Measurements from ENCODE around the gene FOXO3. TPM values are rescaled to one million over a fixed set of nuclear protein-coding genes. Genes with fewer than 3 reads are reported as not detected.
"Not testable (repeated sequence)": the region's sequence is repeated elsewhere in the genome, so short reads cannot be mapped to it uniquely, and the experiment has no call there.

FOXO3 gene
- total RNA-seq, 4 donors from 2014 or later, result 111 to 293 (median 183) TPM

DNA sequence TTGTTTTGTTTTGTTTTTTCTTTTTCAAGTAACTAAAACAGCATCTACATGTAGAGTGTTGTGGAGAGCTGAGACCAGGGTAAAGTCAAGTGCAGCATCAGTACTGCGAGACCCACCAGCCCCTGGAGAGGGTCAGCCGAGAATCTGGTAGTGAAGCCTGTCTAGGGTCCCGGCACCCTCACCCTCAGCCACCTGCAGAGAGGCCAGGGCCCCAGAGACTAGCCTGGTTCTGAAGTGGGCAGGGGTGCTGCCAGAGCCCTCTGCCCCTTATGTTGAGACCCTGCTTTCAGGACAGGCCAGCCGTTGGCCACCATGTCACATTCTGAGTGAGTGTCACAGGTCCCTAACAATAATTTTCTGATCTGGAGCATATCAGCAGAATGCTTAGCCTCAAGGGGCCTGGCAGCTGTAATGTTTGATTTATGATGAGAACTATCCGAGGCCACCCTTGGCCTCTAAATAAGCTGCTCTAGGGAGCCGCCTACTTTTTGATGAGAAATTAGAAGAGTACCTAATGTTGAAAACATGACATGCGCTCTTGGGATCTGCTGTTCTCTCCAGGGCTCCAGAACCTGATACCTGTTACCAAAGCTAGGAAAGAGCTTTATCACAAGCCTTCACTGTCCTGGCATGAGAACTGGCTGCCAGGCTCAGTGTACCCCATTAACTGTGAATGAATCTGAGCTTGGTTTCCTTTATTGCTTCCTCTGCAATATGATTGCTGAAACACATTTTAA is 121.8 kb downstream of the FOXO3 start:
- H3K9me3 ChIP-seq; H3K4me3 ChIP-seq; DNase-seq; H3K27me3 ChIP-seq; intact Hi-C loops (cut with DNase I; ENCODE audit: low total_unique reads); in situ Hi-C loops (cut with MboI; ENCODE audit: low sequenced_read_pairs in 4 of 4): not testable (repeated sequence)
- Histone ChIP-seq H3K4me1 (peaks cover 68 to 82% of the 10 kb centered on the region in 2 donors), H3K27ac (peak overlapping the region; percentile 80 to 97 (median 94)), H3K36me3 (peaks cover 0 to 17% of the 10 kb centered on the region in 2 donors)
- TF ChIP-seq POLR2A (IDR thresholded peaks at IDR 0.05), result peak in 1 of 2 donors; percentile 27
- ATAC-seq, result peak; percentile 48 to 55

DNA sequence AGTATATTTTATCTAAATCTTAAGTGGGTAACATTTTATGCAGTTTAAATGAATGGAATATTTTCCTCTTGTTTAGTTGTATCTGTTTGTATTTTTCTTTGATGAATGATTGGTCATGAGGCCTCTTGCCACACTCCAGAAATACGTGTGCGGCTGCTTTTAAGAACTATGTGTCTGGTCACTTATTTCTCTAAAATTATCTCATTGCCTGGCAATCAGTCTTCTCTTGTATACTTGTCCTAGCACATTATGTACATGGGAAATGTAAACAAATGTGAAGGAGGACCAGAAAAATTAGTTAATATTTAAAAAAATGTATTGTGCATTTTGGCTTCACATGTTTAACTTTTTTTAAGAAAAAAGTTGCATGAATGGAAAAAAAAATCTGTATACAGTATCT is 123.3 kb downstream of the FOXO3 start:
- H3K9me3 ChIP-seq; H3K27me3 ChIP-seq; intact Hi-C loops (cut with DNase I; ENCODE audit: low total_unique reads); DNase-seq; ATAC-seq; in situ Hi-C loops (cut with MboI; ENCODE audit: low sequenced_read_pairs in 4 of 4): not testable (repeated sequence)
- peak overlapping the region; percentile 80 to 97 (median 94) for H3K27ac ChIP-seq
- H3K4me1 ChIP-seq, result peaks cover 78 to 86% of the 10 kb centered on the region in 2 donors
- H3K36me3 ChIP-seq, result peaks cover 0 to 17% of the 10 kb centered on the region in 2 donors
- H3K4me3 ChIP-seq, result peak overlapping the region in 1 of 4 donors; percentile 11

DNA sequence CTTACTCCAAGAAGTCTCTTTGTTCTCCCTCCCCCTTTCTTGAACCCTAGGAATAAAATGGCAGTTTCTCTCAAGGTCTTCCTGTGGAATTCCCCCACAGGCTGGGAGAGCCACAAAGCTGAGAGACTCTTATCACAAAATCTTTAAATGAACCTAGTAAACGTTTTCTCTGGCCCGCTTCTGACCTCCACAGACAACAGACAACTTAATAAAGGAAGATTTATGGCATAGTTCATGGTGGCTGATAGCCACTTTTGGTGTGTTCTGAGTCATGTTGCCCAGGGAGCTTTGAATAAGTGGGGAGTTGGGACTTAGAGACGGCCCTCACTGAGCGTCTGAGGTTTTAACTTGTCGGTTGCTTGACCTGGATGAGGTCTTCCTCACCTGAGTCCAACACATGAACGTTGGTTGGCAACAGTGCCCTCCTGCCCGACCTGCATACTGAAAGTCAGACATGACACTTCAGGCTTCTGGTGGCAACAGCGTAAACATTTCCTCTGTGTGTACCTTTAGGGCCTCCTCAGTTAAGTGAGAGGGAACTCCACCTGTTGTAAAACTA is 124.1 kb downstream of the FOXO3 start:
- H3K27ac ChIP-seq, result peak overlapping the region; percentile 80 to 97 (median 94)
- in situ Hi-C loops (cut with MboI; ENCODE audit: low sequenced_read_pairs in 4 of 4), result no loop called here

DNA sequence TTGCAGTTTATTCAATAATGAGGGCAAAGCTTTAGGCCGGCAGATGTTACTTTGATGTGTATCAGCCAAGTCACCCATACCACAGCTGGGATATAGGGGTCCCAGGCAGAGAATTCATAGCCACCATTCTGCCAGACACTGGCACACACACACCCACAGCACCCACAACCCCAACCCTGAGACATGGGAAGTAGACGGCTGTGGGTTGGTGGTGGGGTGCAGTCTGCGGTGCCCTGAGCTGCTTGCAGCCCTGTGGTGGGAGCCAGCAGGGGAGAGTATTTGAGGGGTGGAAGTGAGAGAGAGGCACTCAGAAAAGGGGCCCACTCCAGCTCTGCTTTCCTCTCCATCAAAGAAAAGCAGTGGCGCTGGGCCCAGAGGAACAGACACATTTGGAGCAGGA is 125.3 kb downstream of the FOXO3 start:
- ATAC-seq, result no peak
- Histone ChIP-seq H3K4me3 (no peak overlapping the region), H3K36me3 (peaks cover 0 to 8% of the 10 kb centered on the region in 2 donors), H3K9me3 (no peaks in the 10 kb centered on the region), H3K4me1 (peaks cover 88% of the 10 kb centered on the region in 2 donors), H3K27ac (peak overlapping the region; percentile 80 to 97 (median 94)), H3K27me3 (no peaks in the 10 kb centered on the region)
- no peak for DNase-seq
- intact Hi-C loops (cut with DNase I; ENCODE audit: low total_unique reads), result no loop called here
- TF ChIP-seq, protein P1, sequence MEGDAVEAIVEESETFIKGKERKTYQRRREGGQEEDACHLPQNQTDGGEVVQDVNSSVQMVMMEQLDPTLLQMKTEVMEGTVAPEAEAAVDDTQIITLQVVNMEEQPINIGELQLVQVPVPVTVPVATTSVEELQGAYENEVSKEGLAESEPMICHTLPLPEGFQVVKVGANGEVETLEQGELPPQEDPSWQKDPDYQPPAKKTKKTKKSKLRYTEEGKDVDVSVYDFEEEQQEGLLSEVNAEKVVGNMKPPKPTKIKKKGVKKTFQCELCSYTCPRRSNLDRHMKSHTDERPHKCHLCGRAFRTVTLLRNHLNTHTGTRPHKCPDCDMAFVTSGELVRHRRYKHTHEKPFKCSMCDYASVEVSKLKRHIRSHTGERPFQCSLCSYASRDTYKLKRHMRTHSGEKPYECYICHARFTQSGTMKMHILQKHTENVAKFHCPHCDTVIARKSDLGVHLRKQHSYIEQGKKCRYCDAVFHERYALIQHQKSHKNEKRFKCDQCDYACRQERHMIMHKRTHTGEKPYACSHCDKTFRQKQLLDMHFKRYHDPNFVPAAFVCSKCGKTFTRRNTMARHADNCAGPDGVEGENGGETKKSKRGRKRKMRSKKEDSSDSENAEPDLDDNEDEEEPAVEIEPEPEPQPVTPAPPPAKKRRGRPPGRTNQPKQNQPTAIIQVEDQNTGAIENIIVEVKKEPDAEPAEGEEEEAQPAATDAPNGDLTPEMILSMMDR (IDR thresholded peaks at IDR 0.05 in 4 of 5, conservative IDR thresholded peaks at IDR 0.05 in 1 of 5), result no peak
- TF ChIP-seq POLR2A (IDR thresholded peaks at IDR 0.05), result no peak
- in situ Hi-C loops (cut with MboI; ENCODE audit: low sequenced_read_pairs in 4 of 4), result no loop called here

More for the DNA sequence above, 124.1 kb downstream of the FOXO3 start:
- intact Hi-C loops (cut with DNase I; ENCODE audit: low total_unique reads), result no loop called here
- ATAC-seq (peak; percentile 47 to 48), DNase-seq (peak; percentile 65 to 68)
- Histone ChIP-seq H3K27me3 (no peaks in the 10 kb centered on the region), H3K36me3 (peaks cover 0 to 11% of the 10 kb centered on the region in 2 donors), H3K4me1 (peaks cover 82 to 85% of the 10 kb centered on the region in 2 donors), H3K4me3 (peak overlapping the region in 1 of 4 donors; percentile 11), H3K9me3 (no peaks in the 10 kb centered on the region)
- peak in 1 of 2 donors; percentile 67 for TF ChIP-seq POLR2A (IDR thresholded peaks at IDR 0.05)
- TF ChIP-seq, protein P1 (IDR thresholded peaks at IDR 0.05 in 4 of 5, conservative IDR thresholded peaks at IDR 0.05 in 1 of 5), result no peak

DNA sequence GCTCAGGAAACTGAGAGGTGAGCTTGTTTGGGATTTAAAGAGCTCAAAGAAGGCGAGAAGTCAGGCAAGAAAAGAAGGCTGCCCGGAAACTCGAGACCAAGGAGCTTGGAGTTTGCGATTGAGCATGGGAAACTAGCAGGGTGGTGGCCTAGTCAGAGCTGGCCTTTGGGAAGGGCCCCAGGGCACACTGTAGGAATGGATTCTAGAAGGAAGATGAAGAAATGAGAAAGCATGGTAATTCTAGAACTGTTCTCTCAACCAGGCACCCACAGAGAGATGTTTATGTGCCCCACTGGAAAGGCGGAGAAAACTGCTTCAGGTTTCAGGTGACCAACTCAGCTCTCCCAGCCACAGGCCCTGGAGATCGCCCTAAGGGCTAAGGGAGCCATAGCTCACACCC is 126.2 kb downstream of the FOXO3 start:
- in situ Hi-C loops (cut with MboI; ENCODE audit: low sequenced_read_pairs in 4 of 4), result no loop called here
- ATAC-seq (peak in 1 of 2 donors; percentile 2), DNase-seq (peak in 1 of 2 donors; percentile 53)
- Histone ChIP-seq H3K9me3 (no peaks in the 10 kb centered on the region), H3K4me1 (peaks cover 82 to 85% of the 10 kb centered on the region in 2 donors), H3K27ac (peak overlapping the region; percentile 80 to 97 (median 94)), H3K4me3 (no peak overlapping the region), H3K36me3 (peaks cover 0 to 8% of the 10 kb centered on the region in 2 donors), H3K27me3 (no peaks in the 10 kb centered on the region)
- intact Hi-C loops (cut with DNase I; ENCODE audit: low total_unique reads), result no loop called here
- peak in 1 of 2 donors; percentile 27 for TF ChIP-seq POLR2A (IDR thresholded peaks at IDR 0.05)
- TF ChIP-seq, protein P1 (IDR thresholded peaks at IDR 0.05 in 4 of 5, conservative IDR thresholded peaks at IDR 0.05 in 1 of 5), result no peak

Measured in gastrocnemius medialis (tissue), 4 donors.